NCI-H2081 treated with DMSO at 0.1 percent for 48 hours (cell line): ENCODE measurements around the gene GOLGA6L7.
"Not testable (repeated sequence)": the region's sequence is repeated elsewhere in the genome, so short reads cannot be mapped to it uniquely, and the experiment has no call there.

ENCODE experiments used
- DNase-seq: peaks from one replicate; lab custom pipeline; 2025; lab: John Stamatoyannopoulos, UW

Gene GOLGA6L7

GRCh38 chr15:28884151-28884940 is 35.9 kb upstream of the GOLGA6L7 start:
- DNase-seq = no peak

DNA sequence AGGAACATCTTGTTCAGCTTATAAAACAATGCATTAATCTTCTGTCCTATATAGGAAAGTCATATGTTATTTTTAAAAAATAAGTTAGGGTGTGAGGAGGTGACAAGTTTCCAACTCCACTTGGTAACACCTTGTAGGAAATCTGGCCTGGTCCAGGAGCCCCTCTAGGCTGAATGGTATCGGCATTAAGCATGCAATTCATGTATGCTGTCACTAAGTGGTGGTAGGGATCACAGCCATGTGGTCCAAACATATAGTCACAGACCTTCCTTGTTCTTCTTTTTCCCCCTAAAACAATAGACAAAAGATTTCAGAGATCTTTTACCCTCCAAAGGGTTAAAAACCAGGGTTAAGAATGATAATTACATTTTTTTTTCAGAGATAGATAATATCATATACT is 33.2 kb upstream of the GOLGA6L7 start:
- DNase-seq = no peak

DNA sequence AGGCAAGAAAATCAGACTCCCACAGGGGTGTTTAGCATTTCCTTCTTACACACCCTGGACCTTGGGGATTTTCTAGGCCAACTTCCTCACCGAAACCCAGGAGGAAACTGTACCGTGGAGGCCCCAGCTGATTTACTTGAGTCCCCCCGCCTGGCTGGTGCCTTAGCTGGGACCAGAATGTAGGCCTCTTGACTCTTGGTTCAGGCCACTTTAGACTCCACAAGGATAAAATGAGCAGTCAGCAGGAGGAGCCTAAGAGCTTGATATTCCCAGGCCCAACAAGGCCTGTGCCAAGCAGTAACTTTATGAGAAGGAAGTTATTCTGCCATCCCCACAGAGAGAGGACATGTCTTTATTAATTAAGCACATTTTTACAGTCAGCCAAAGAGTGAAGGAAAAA is 32.7 kb upstream of the GOLGA6L7 start:
- DNase-seq = no peak

GRCh38 chr15:28880680-28881079 is 32.2 kb upstream of the GOLGA6L7 start:
- DNase-seq = no peak

DNA sequence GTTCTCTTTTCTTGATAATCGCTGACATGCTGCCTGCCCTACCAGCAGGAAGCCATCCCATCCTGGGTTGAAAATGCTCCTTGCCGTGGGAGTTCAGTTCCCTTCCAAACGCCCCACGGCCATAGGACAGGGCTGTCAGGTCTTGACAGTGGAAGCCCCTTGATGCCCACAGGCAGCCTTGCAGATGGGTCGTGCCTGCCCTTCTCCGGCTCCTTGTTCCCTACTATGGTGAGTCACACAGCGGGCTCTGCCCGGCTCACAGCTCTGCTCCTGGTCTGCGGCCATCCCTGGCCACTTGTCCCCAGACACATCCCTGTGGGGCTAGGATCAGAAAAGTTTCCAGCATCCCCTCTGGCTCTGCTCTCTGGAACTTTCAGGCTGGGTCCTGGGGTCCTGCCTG is 31.1 kb upstream of the GOLGA6L7 start:
- no peak for DNase-seq

DNA sequence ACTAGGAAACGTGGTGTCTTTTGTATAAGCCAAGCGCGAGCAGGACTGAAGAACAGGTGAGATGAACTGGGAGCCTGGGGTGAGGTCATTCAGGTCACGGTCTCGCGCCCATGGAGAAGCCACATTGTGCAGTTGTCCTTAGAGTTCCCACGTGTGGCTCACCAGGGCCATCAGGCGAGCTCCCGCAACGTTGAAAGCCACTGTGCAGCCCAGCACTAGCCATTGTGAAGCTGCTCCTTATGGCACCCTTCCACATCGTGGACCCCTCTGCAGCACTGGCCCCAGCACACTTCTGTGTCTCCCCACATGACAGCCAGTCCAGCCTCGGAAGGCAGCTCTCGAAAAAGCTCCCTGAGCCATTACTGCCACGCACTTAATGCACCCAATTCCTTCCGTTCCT is 29.8 kb upstream of the GOLGA6L7 start:
- DNase-seq = no peak

DNA sequence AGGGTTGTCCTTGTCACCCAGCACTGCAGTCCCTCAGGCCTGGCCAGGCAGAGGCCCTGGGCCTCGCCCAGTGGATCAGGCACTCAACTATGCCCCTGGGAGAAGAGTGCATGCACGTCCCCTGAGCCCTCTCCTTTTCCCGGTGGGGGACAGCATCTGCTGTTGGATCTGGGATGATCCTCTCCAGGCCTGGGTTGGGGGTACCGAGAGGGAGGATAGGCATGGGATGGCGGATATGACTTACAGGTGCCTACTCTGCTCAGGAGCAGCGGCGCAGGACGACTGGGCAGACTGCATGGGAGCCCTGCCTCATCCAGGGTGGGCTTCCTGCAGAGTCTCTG is 28.4 kb upstream of the GOLGA6L7 start:
- DNase-seq = no peak

GRCh38 chr15:28876131-28876844 is 27.8 kb upstream of the GOLGA6L7 start:
- DNase-seq = no peak

DNA sequence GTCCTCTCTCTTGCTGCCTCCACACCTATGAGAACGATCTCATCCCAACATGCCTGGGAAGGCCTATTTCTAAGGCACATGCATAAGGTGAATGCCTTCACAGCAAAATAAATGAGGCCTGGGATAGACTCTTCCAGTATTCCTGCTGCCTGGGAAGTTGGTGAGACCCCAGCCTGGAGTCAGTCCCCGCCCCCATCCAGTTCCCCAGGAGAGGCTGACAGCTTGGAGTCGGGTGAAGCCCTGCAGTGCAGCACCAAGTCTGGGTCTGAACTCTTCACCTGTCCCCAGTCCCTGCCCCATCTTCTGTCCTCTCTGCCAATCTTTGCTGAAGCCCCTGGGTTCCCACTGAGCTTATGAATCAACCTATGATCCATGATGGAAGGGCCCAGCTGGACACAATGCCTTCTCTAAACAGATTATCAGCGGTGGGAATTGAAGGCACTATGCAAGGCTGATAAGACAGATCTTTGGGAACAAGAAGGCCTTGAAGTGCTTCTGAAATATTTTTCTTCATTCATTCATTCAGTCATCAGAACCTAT is 27.1 kb upstream of the GOLGA6L7 start:
- DNase-seq = no peak

- DNase-seq = no peak
These were observed 25.2 kb upstream of the GOLGA6L7 start for GRCh38 chr15:28873585-28874190.

GRCh38 chr15:28873006-28873405 is 24.6 kb upstream of the GOLGA6L7 start:
- DNase-seq = no peak

GRCh38 chr15:28871168-28871567 is 22.7 kb upstream of the GOLGA6L7 start:
- no peak for DNase-seq

GRCh38 chr15:28868744-28869345 is 20.4 kb upstream of the GOLGA6L7 start:
- no peak for DNase-seq

DNA sequence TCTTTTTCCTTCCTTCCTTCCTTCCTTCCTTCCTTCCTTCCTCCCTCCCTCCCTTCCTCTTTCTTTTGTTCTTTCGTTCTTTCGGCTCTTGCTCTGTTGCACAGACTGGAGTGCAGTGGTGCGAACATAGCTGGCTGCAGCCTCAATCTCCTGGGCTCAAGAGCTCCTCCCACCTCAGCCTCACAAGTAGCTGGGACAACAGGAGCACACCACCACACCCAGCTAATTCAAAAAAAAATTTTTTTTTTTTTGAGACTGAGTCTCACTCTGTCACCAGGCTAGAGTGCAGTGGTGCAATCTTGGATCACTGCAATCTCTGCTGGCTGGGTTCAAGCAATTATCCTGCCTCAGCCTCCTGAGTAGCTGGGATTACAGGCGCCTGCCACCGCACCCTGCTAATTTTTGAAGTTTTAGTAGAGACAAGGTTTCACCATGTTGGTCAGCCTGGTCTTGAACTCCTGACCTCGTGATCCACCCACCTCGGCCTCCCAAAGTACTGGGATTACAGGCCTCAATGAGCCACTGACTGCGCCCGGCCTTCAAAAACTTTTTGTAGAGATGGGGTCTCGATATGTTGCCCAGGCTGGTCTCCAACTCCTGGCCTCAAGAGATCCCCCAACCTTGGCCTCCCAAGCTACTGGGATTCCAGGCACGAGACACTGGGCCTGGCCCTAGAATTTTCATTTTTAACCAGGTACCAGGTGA is 13.3 kb upstream of the GOLGA6L7 start:
- DNase-seq = not testable (repeated sequence)

- no peak for DNase-seq
These were observed 12.6 kb upstream of the GOLGA6L7 start for GRCh38 chr15:28861031-28861534.

- not testable (repeated sequence) for DNase-seq
These were observed 6.1 kb upstream of the GOLGA6L7 start for GRCh38 chr15:28854578-28854977.

- DNase-seq = not testable (repeated sequence)
These were observed 5.2 kb upstream of the GOLGA6L7 start for GRCh38 chr15:28853654-28854053.

- DNase-seq = not testable (repeated sequence)
These were observed 1.3 kb upstream of the GOLGA6L7 start for GRCh38 chr15:28849766-28850165.

DNA sequence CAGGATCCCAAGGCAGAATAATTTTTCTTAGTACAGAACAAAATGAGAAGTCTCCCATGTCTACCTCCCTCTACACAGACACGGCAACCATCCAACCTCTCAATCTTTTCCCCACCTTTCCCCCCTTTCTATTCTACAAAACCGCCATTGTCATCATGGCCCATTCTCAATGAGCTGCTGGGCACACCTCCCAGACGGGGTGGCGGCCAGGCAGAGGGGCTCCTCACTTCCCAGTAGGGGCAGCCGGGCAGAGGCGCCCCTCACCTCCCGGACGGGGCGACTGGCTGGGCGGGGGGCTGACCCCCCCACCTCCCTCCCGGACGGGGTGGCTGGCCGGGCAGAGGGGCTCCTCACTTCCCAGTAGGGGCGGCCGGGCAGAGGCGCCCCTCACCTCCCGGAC is 827 bp upstream of the GOLGA6L7 start:
- DNase-seq = not testable (repeated sequence)

- DNase-seq = not testable (repeated sequence)
These were observed 485 bp downstream of the GOLGA6L7 start for GRCh38 chr15:28847959-28848358.

DNA sequence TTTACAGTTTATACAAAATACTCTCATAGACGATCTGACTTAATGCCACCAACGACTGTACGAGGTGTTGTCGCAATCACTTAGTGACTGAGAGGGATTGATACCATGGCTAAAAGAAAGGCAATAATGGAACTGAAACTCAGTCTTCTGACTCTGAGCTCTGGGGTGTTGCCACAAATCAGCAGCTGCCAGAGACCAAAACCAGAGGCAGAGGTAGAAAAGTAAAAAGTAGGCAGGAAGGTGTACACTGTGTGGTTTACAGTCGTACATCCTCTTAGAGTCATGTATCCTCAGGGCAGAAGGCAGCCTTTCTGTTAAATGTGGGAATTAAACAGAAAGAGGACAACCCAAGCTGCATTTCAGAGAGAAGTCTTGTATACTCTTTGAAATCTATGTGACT is 1.2 kb downstream of the GOLGA6L7 start:
- not testable (repeated sequence) for DNase-seq

DNA sequence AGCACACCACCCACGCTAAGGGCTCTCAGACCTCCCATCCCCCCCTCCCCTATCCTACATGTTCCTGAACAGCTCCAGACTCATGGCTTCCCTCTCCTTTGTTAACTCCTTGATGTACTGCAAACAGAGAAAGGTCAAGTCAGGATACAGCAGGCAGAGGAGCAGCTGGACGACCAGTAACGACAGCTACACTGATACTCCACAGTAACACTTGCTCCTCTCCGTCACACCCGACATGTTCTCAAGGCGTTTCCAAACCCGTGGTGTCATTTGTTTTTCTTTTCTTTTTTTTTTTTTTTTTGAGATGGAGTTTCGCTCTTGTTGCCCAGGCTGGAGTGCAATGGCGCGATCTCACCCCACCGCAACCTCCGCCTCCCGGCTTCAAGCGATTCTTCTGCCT is 4.3 kb downstream of the GOLGA6L7 start:
- DNase-seq = not testable (repeated sequence)
